Colonic mucosa (tissue), 4 donors: ENCODE measurements around the gene NGFR. TPM values are rescaled to one million over a fixed set of nuclear protein-coding genes. Genes with fewer than 3 reads are reported as not detected.
A peak's percentile ranks its signal among the peaks of the same experiment; 100 is the strongest.

Experiments
- DNase-seq: peaks from one replicate; pipeline ENCODE4 v3.0.0-alpha.2; 2020
- H3K27ac ChIP-seq: fragments of 200-600 bp; one replicate; pipeline ENCODE4 v1.8.0; 2021
- H3K27me3 ChIP-seq: fragments of 200-600 bp; one replicate; pipeline ENCODE4 v1.8.0; 2021
- H3K36me3 ChIP-seq: fragments of 200-600 bp; one replicate; pipeline ENCODE4 v1.8.0; 2021
- H3K4me1 ChIP-seq: fragments of 200-600 bp; one replicate; pipeline ENCODE4 v1.8.0; 2021; ENCODE audit warnings: mild to moderate bottlenecking
- H3K4me3 ChIP-seq: fragments of 200-600 bp; one replicate; pipeline ENCODE4 v1.8.0; 2021
- H3K9ac ChIP-seq, 2 donors: one replicate each; pipeline ENCODE4 v1.7.0; 2013; ENCODE audit warnings: control low read depth in 2 of 2, low read depth in 2 of 2, low read length in 2 of 2
- H3K9me3 ChIP-seq: fragments of 200-600 bp; one replicate; pipeline ENCODE4 v1.8.0; 2021
- CTCF ChIP-seq: fragments of 200-600 bp; IDR thresholded peaks from one replicate; pipeline ENCODE4 v1.8.0; 2022; ENCODE audit warnings: antibody characterized with exemption, mild to moderate bottlenecking
- intact Hi-C: fragments of 100-400 bp; cut with DNase I; formaldehyde crosslinking; loops from one replicate; pipeline ENCODE4 v1.14.1; 2022
- total RNA-seq, 2 donors: library from RNA; stranded (reverse); fragmentation: NEBNext Ultra II Directional in 1 of 2; extraction: Animal tissue kit (Norgen Biotek cat#: 25700) in 1 of 2; gene quantifications; one replicate each; pipeline ENCODE4 v1.2.1, GENCODE V29; 2021
- donor health status: healthy.
- donor health status: DM: no; HTN: no; CAD: no.
- donor health status: DM: no; HTN: no; CAD: no.

The NGFR gene
- total RNA-seq, 2 donors from 2014 or later: 0.49 to 2.7 TPM

- intact Hi-C loops: no loop called here
- Histone ChIP-seq H3K4me3 (no peak overlapping the region), H3K36me3 (no peaks in the 10 kb centered on the region), H3K4me1 (no peaks in the 10 kb centered on the region), H3K9me3 (no peaks in the 10 kb centered on the region), H3K9ac (no peak overlapping the region), H3K27ac (no peak overlapping the region), H3K27me3 (peaks cover 26% of the 10 kb centered on the region)
- TF ChIP-seq CTCF: no peak
- DNase-seq: no peak
Observed at GRCh38 chr17:49471089-49471683, 23.9 kb upstream of the NGFR start.

DNA sequence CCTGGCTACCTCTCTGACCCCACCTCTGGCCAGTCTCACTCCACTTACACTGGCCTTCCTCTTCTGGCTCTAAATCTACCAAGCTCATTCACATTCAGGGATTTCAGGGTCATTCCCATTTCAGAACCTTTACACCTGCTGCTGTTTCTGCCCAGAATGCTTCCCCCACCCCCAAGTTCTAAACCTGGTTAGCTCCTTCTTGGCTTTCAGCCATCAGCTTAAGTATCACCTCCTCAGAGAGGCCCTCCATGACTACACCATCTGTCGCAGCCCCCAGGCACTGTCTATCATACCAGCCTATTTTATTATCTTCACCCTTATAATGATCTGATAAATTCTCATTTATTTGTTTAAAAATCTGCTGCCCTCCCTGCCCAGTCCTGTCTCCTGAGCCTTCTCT is 23.3 kb upstream of the NGFR start:
- Histone ChIP-seq H3K9me3 (no peaks in the 10 kb centered on the region), H3K4me3 (no peak overlapping the region), H3K27me3 (peaks cover 26% of the 10 kb centered on the region), H3K4me1 (no peaks in the 10 kb centered on the region), H3K36me3 (no peaks in the 10 kb centered on the region), H3K27ac (no peak overlapping the region), H3K9ac (no peak overlapping the region)
- TF ChIP-seq CTCF: no peak
- DNase-seq: no peak
- intact Hi-C loops: no loop called here

GRCh38 chr17:49472527-49472926 is 22.6 kb upstream of the NGFR start:
- no peak for TF ChIP-seq CTCF
- intact Hi-C loops: no loop called here
- Histone ChIP-seq H3K27me3 (peaks cover 26% of the 10 kb centered on the region), H3K27ac (no peak overlapping the region), H3K4me3 (no peak overlapping the region), H3K4me1 (no peaks in the 10 kb centered on the region), H3K9me3 (no peaks in the 10 kb centered on the region), H3K9ac (no peak overlapping the region), H3K36me3 (no peaks in the 10 kb centered on the region)
- no peak for DNase-seq

- Histone ChIP-seq H3K9me3 (no peaks in the 10 kb centered on the region), H3K27ac (no peak overlapping the region), H3K4me1 (no peaks in the 10 kb centered on the region), H3K36me3 (no peaks in the 10 kb centered on the region), H3K9ac (no peak overlapping the region), H3K4me3 (no peak overlapping the region), H3K27me3 (peaks cover 20% of the 10 kb centered on the region)
- intact Hi-C loops: no loop called here
- no peak for TF ChIP-seq CTCF
- peak; percentile 21 for DNase-seq
Observed at GRCh38 chr17:49473900-49474751, 21.0 kb upstream of the NGFR start.

- Histone ChIP-seq H3K27ac (no peak overlapping the region), H3K27me3 (no peaks in the 10 kb centered on the region), H3K9me3 (no peaks in the 10 kb centered on the region), H3K9ac (no peak overlapping the region), H3K4me1 (no peaks in the 10 kb centered on the region), H3K4me3 (no peak overlapping the region), H3K36me3 (no peaks in the 10 kb centered on the region)
- no peak for DNase-seq
- intact Hi-C loops: no loop called here
- TF ChIP-seq CTCF: no peak
Observed at GRCh38 chr17:49477709-49478108, 17.4 kb upstream of the NGFR start.
